ENCODE data around the gene PCDHA5. TPM values are rescaled to one million over a fixed set of nuclear protein-coding genes. Genes with fewer than 3 reads are reported as not detected.

Gene PCDHA5
- total RNA-seq, 1 experiment from 2014 or later = 0.10 TPM

GRCh38 chr5:140791089-140791488, 30.3 kb upstream of the PCDHA5 start:
- Histone ChIP-seq H3K27ac (ENCODE audit: low read length) (no peak overlapping the region), H3K4me3 (ENCODE audit: low read depth in 2 of 2, low read length in 2 of 2) (no peak overlapping the region), H3K9me3 (ENCODE audit: control insufficient read depth, insufficient read depth, low read depth, low read length) (peaks cover 45% of the 10 kb centered on the region), H3K36me3 (ENCODE audit: control insufficient read depth, insufficient read depth, low read length) (no peaks in the 10 kb centered on the region), H3K4me1 (ENCODE audit: control insufficient read depth, insufficient read depth, low read length) (no peaks in the 10 kb centered on the region; the same call in 1 of the 2 replicates), H3K27me3 (ENCODE audit: control insufficient read depth, insufficient read depth, low read length) (no peaks in the 10 kb centered on the region)
- TF ChIP-seq CTCF (IDR thresholded peaks at IDR 0.05) = no peak
- no peak for TF ChIP-seq SIN3A (IDR thresholded peaks at IDR 0.05; ENCODE audit: borderline replicate concordance, insufficient read depth, low read depth, low read length)
- no peak for TF ChIP-seq POLR2AphosphoS5 (IDR thresholded peaks at IDR 0.05; ENCODE audit: low read depth, low read length)
- no peak for TF ChIP-seq TCF7L2 (IDR thresholded peaks at IDR 0.05; ENCODE audit: low read depth, low read length)
- no peak for TF ChIP-seq REST (IDR thresholded peaks at IDR 0.05; ENCODE audit: insufficient read depth in 1 of 2, low read depth in 2 of 2, low read length in 1 of 2)
- no TSS peak for BruUV-seq (replicated peaks)
- in situ Hi-C loops (cut with HindIII; ENCODE audit: low pct_unique_long_range_greater_than_20kb, low sequenced_read_pairs) = no loop called here
- no peak for DNase-seq (ENCODE audit: low read depth, low spot score)
- intact Hi-C loops (cut with micrococcal nuclease; ENCODE audit: unreplicated experiment) = no loop called here
- no peak for ATAC-seq
- CTCF ChIA-PET = no interaction called here
- POLR2A ChIA-PET = no interaction called here

GRCh38 chr5:140794595-140795258, 26.7 kb upstream of the PCDHA5 start, which contains the start of gene PCDHA2:
Gene PCDHA2 (plus strand): TSS chr5:140794852.
- POLR2A ChIA-PET = no interaction called here
- Histone ChIP-seq H3K4me1 (ENCODE audit: control insufficient read depth, insufficient read depth, low read length) (no peaks in the 10 kb centered on the region), H3K9me3 (ENCODE audit: control insufficient read depth, insufficient read depth, low read depth, low read length) (peaks cover 45% of the 10 kb centered on the region), H3K36me3 (ENCODE audit: control insufficient read depth, insufficient read depth, low read length) (no peaks in the 10 kb centered on the region), H3K4me3 (ENCODE audit: low read depth in 2 of 2, low read length in 2 of 2) (no peak within 1 kb of the TSS), H3K27me3 (ENCODE audit: control insufficient read depth, insufficient read depth, low read length) (no peaks in the 10 kb centered on the region), H3K27ac (ENCODE audit: low read length) (no peak within 1 kb of the TSS)
- ATAC-seq = no peak
- intact Hi-C loops (cut with micrococcal nuclease; ENCODE audit: unreplicated experiment) = no loop called here
- CTCF ChIA-PET = no interaction called here
- no peak for DNase-seq (ENCODE audit: low read depth, low spot score)
- no TSS peak for BruUV-seq (replicated peaks)
- in situ Hi-C loops (cut with HindIII; ENCODE audit: low pct_unique_long_range_greater_than_20kb, low sequenced_read_pairs) = no loop called here
- no peak for TF ChIP-seq SIN3A (IDR thresholded peaks at IDR 0.05; ENCODE audit: borderline replicate concordance, insufficient read depth, low read depth, low read length)
- no peak for TF ChIP-seq CTCF (IDR thresholded peaks at IDR 0.05)
- TF ChIP-seq TCF7L2 (IDR thresholded peaks at IDR 0.05; ENCODE audit: low read depth, low read length) = no peak
- TF ChIP-seq POLR2AphosphoS5 (IDR thresholded peaks at IDR 0.05; ENCODE audit: low read depth, low read length) = no peak
- TF ChIP-seq REST (IDR thresholded peaks at IDR 0.05; ENCODE audit: insufficient read depth in 1 of 2, low read depth in 2 of 2, low read length in 1 of 2) = no peak

All from Panc1 (cell line).